Calu3 (cell line): ENCODE results near the gene SERPINA4. TPM values are rescaled to one million over a fixed set of nuclear protein-coding genes. Genes with fewer than 3 reads are reported as not detected.
A peak's percentile ranks its signal among the peaks of the same experiment; 100 is the strongest.

Experiments
- BruUV-seq: library from RNA; stranded (reverse); fragments of 400-500 nt; replicated peaks from 2 replicates; lab custom pipeline; 2021; lab: Mats Ljungman, UMichigan
- CTCF ChIA-PET: fragments of 300-600 bp; sonication (Branson Sonifier 250); formaldehyde crosslinking; loops from one replicate; lab custom pipeline; 2022; ENCODE audit warnings: antibody characterized with exemption; lab: Charles Lee
- DNase-seq: peaks from one replicate; pipeline ENCODE4 v3.0.0; 2022
- H3K27ac Mint-ChIP-seq: one replicate; pipeline ENCODE4 v1.8.0; 2022; ENCODE audit warnings: mixed read lengths; ENCODE audit not compliant: unreplicated experiment
- H3K27me3 Mint-ChIP-seq: one replicate; pipeline ENCODE4 v1.8.0; 2022; ENCODE audit warnings: mixed read lengths; ENCODE audit not compliant: unreplicated experiment
- H3K36me3 Mint-ChIP-seq: one replicate; pipeline ENCODE4 v1.8.0; 2022; ENCODE audit warnings: mild to moderate bottlenecking, moderate library complexity, mixed read lengths; ENCODE audit not compliant: insufficient read depth, unreplicated experiment
- H3K4me1 Mint-ChIP-seq: one replicate; pipeline ENCODE4 v1.8.0; 2022; ENCODE audit warnings: mild to moderate bottlenecking, low read depth, mixed read lengths; ENCODE audit not compliant: unreplicated experiment
- H3K4me3 Mint-ChIP-seq: one replicate; pipeline ENCODE4 v1.8.0; 2022; ENCODE audit warnings: mild to moderate bottlenecking, low read depth, moderate library complexity, mixed read lengths; ENCODE audit not compliant: unreplicated experiment
- H3K9me3 Mint-ChIP-seq: one replicate; pipeline ENCODE4 v1.8.0; 2022; ENCODE audit warnings: low read depth, mixed read lengths; ENCODE audit not compliant: unreplicated experiment
- intact Hi-C: fragments of 100-400 bp; cut with micrococcal nuclease; formaldehyde crosslinking; loops from one replicate; pipeline ENCODE4 v1.10.0; 2022; ENCODE audit not compliant: unreplicated experiment
- total RNA-seq: library from RNA; stranded (reverse); gene quantifications from 2 replicates; pipeline ENCODE4 v1.2.3, GENCODE V29; 2022
- TF ChIP-seq, protein P1 (sequence below): fragments of 200-600 bp; IDR thresholded peaks from one replicate; pipeline ENCODE4 v1.8.0; 2022; ENCODE audit warnings: antibody characterized with exemption; ENCODE audit not compliant: unreplicated experiment

The SERPINA4 gene
- total RNA-seq, 1 experiment from 2014 or later: 9.8 TPM

DNA sequence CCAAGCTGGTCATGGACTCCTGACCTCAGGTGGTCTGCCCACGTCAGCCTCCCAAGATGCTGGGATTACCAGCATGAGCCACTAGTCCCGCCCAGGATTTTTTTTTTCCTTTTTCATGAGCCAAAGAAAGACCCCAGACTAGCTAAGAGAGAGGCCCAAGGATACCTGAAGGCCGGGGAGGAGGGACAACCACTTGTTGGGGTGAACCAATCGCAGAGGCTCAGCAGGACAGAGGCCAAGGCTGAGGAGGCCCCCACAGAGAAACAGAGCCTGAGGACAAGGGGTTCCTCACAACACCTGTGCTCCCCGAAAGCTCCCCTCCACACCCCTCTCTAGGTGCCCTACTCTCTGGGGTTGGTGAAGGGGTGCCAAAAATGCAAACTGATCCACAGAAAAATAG, 49.9 kb downstream of the SERPINA4 start:
- CTCF ChIA-PET: interaction anchor here (0.9 to 4.2 kb wide), 4 partner anchors 12 to 125 kb away, joined by 4 to 76 read pairs (median 6); partner anchors contain the start of genes SERPINA4 and SERPINA5
- peaks cover 19% of the 10 kb centered on the region for H3K36me3 Mint-ChIP-seq
- peaks cover 24% of the 10 kb centered on the region for H3K4me1 Mint-ChIP-seq
- no TSS peak for BruUV-seq
- TF ChIP-seq, protein P1, sequence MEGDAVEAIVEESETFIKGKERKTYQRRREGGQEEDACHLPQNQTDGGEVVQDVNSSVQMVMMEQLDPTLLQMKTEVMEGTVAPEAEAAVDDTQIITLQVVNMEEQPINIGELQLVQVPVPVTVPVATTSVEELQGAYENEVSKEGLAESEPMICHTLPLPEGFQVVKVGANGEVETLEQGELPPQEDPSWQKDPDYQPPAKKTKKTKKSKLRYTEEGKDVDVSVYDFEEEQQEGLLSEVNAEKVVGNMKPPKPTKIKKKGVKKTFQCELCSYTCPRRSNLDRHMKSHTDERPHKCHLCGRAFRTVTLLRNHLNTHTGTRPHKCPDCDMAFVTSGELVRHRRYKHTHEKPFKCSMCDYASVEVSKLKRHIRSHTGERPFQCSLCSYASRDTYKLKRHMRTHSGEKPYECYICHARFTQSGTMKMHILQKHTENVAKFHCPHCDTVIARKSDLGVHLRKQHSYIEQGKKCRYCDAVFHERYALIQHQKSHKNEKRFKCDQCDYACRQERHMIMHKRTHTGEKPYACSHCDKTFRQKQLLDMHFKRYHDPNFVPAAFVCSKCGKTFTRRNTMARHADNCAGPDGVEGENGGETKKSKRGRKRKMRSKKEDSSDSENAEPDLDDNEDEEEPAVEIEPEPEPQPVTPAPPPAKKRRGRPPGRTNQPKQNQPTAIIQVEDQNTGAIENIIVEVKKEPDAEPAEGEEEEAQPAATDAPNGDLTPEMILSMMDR: no peak
- intact Hi-C loops: loop anchor here (10.0 kb wide), 1 partner anchor 176 kb away; no protein-coding TSS in a partner anchor
- H3K27ac Mint-ChIP-seq: no peak overlapping the region
- peak overlapping the region; percentile 77 for H3K4me3 Mint-ChIP-seq
- no peaks in the 10 kb centered on the region for H3K9me3 Mint-ChIP-seq
- DNase-seq: no peak
- H3K27me3 Mint-ChIP-seq: no peaks in the 10 kb centered on the region

DNA sequence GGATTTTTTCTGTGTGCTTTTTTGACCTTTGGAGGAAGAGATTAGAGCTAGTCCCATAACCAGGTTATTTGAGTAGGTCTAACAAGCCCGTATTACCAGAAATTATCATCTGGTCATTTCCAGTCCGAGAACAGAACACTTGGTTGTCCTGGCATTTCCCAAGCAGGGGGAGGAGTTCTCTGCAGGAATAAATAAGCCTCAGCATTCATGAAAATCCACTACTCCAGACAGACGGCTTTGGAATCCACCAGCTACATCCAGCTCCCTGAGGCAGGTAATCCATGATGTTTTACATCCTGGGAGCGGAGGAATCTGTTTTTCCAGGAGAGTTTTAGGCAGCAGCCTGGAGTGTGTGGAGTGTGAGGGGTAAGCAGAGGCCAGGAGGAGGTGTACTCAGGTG, 50.9 kb downstream of the SERPINA4 start, which contains the start of gene SERPINA3:
TSS of gene SERPINA3 (plus strand) at position 218 of the 400 bp plus-strand sequence. CDS start 2,051 bp downstream, outside the sequence.
- H3K27ac Mint-ChIP-seq: no peak within 1 kb of the TSS
- intact Hi-C loops: loop anchor here (10.0 kb wide), 1 partner anchor 177 kb away; no protein-coding TSS in a partner anchor
- peak; percentile 66 for DNase-seq
- H3K9me3 Mint-ChIP-seq: no peaks in the 10 kb centered on the region
- H3K4me3 Mint-ChIP-seq: peak within 1 kb of the TSS; percentile 77
- CTCF ChIA-PET: interaction anchor here (0.6 to 4.2 kb wide), 5 partner anchors 10 to 134 kb away, joined by 3 to 76 read pairs (median 5); partner anchors contain the start of gene SERPINA5
- H3K27me3 Mint-ChIP-seq: no peaks in the 10 kb centered on the region
- H3K36me3 Mint-ChIP-seq: peaks cover 19% of the 10 kb centered on the region
- BruUV-seq: no TSS peak
- TF ChIP-seq, protein P1: no peak
- H3K4me1 Mint-ChIP-seq: peaks cover 34% of the 10 kb centered on the region

DNA sequence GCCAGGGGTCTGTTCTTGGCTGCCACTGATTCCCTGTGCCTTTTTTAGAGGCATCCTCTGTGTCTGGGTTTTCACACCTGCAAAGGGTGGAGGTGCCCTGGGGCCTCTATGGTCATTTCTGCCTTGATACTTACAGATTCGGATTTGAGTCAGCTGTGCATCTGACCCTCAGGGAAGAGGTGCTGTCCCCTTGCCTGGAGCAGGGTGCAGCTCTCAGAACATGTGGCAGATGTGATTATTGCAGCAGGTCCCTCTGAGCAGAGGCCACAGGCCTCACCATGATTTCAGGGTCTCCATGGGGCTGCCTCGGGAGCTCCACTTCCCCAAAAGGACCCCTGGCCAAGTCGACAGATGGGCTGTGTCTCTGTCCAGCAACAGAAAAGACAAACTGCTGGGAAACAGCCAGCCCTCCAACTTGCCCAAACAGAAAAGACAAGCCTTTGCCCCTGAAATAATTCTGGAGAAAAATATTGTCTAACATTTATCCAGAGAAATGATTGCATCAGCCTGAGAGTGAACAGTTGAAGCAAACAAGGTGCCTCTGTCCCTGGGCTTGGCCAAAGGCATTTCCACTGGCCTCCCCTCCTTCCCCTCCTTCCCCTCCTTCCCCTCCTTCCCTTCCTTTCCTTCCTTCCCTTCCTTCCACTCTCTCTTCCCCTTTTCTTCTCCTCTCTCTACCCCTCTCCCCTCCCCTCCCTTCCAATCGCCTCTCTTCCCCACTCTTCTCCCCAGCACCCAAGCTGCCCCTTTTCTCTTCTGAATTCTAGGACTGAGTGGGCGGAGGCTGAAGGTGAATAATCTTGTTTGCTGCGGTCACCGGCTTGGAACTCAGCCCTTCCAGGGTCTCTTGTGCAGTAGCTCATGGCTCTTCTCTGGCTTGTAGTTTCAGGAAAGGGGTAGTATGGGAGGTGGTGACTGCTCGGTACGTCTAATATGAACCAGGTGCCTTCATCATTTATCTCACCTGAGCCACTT, 51.6 kb downstream of the SERPINA4 start:
- H3K9me3 Mint-ChIP-seq: peaks cover 2% of the 10 kb centered on the region
- CTCF ChIA-PET: interaction anchor here (0.6 to 4.2 kb wide), 7 partner anchors 11 to 643 kb away, joined by 3 to 76 read pairs (median 6); partner anchors contain the start of gene SERPINA5
- peak; percentile 29 for DNase-seq
- no peak overlapping the region for H3K27ac Mint-ChIP-seq
- H3K27me3 Mint-ChIP-seq: no peaks in the 10 kb centered on the region
- H3K4me1 Mint-ChIP-seq: peaks cover 36% of the 10 kb centered on the region
- BruUV-seq: TSS peak; percentile 53
- intact Hi-C loops: loop anchor here (10.0 kb wide), 1 partner anchor 178 kb away; no protein-coding TSS in a partner anchor
- TF ChIP-seq, protein P1: no peak
- peak overlapping the region; percentile 77 for H3K4me3 Mint-ChIP-seq
- peaks cover 19% of the 10 kb centered on the region for H3K36me3 Mint-ChIP-seq
